Effector memory CD8-positive, alpha-beta T cell (primary cell): ENCODE data around the gene RAB11FIP4.

ENCODE experiments used
- ATAC-seq: fragments of 150-1000 bp; cut with Tn5 transposase; replicated peaks from 2 replicates; pipeline ENCODE4 v1.10.0; 2021; ENCODE audit warnings: mild to moderate bottlenecking, moderate library complexity
- DNase-seq, 3 experiments: peaks; one replicate each; pipeline ENCODE4 v3.0.0; 2021
- H3K27ac Mint-ChIP-seq, 2 donors: one replicate each; pipeline ENCODE4 v1.8.0; 2022; ENCODE audit warnings: mild to moderate bottlenecking in 2 of 2, mixed read lengths in 2 of 2, moderate library complexity in 2 of 2
- H3K27me3 Mint-ChIP-seq, 2 donors: one replicate each; pipeline ENCODE4 v1.8.0; 2022; ENCODE audit warnings: mixed read lengths in 2 of 2
- H3K36me3 Mint-ChIP-seq: one replicate; pipeline ENCODE4 v1.8.0; 2022; ENCODE audit warnings: mild to moderate bottlenecking, moderate library complexity, mixed read lengths; ENCODE audit not compliant: insufficient read depth
- H3K4me1 Mint-ChIP-seq, 2 donors: one replicate each; pipeline ENCODE4 v1.8.0; 2022; ENCODE audit warnings: low read depth in 2 of 2, mixed read lengths in 2 of 2
- H3K4me3 Mint-ChIP-seq, 2 donors: one replicate each; pipeline ENCODE4 v1.8.0; 2022; ENCODE audit warnings: mild to moderate bottlenecking in 2 of 2, mixed read lengths in 2 of 2, moderate library complexity in 2 of 2
- H3K9me3 Mint-ChIP-seq, 2 donors: one replicate each; pipeline ENCODE4 v1.8.0; 2022; ENCODE audit warnings: mixed read lengths in 2 of 2

RAB11FIP4 gene

DNA sequence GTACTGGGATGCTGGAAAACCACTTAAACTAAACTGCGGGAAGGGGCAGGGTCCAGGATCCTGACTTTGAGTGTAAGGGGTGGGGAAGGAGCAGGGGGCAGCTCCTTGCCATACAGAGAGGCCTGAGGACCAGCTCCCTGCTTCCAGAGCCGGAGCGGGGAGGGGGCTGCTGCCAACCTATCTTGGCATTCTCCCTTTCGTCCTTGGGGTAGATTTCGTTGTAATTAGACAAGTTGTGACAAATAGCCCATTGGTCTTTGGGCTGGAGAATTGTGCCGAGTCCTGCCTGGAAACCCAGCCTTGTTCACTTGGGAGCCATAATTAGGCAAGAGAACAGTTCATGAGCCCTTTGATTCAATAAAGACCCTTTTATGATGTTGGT is 175.5 kb downstream of the RAB11FIP4 start:
- Mint-ChIP-seq H3K36me3 (no peaks in the 10 kb centered on the region), H3K4me3 (no peak overlapping the region), H3K9me3 (no peaks in the 10 kb centered on the region), H3K27ac (no peak overlapping the region), H3K4me1 (no peaks in the 10 kb centered on the region), H3K27me3 (peaks cover 0 to 17% of the 10 kb centered on the region in 2 donors)
- no peak for ATAC-seq
- DNase-seq: no peak

DNA sequence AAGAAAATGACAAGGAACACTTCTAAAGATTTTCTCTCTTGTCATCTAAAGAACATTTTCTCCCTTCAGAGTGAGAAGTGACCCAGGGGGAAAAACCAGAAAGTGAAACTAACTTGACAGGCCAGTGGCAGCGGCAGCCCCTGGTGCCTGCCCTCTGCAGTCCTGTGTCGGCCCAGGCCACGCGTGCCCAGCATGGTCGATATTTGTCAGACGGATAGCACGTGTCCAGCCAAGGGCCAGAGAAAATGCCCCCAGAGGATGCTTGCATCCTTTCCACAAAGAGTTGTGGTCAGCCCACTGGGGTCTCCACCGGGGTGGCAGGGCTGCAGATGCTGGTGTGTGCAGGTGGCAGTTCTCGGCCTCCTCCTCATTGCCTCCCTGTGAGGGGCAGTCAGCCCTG is 176.6 kb downstream of the RAB11FIP4 start:
- Mint-ChIP-seq H3K4me3 (no peak overlapping the region), H3K9me3 (no peaks in the 10 kb centered on the region), H3K27me3 (peaks cover 0 to 20% of the 10 kb centered on the region in 2 donors), H3K27ac (no peak overlapping the region), H3K36me3 (no peaks in the 10 kb centered on the region), H3K4me1 (no peaks in the 10 kb centered on the region)
- ATAC-seq (no peak), DNase-seq (no peak)

GRCh38 chr17:31568539-31568938 is 177.1 kb downstream of the RAB11FIP4 start:
- Mint-ChIP-seq H3K4me1 (no peaks in the 10 kb centered on the region), H3K9me3 (no peaks in the 10 kb centered on the region), H3K36me3 (no peaks in the 10 kb centered on the region), H3K27ac (no peak overlapping the region), H3K4me3 (no peak overlapping the region), H3K27me3 (peaks cover 0 to 24% of the 10 kb centered on the region in 2 donors)
- no peak for DNase-seq
- no peak for ATAC-seq

DNA sequence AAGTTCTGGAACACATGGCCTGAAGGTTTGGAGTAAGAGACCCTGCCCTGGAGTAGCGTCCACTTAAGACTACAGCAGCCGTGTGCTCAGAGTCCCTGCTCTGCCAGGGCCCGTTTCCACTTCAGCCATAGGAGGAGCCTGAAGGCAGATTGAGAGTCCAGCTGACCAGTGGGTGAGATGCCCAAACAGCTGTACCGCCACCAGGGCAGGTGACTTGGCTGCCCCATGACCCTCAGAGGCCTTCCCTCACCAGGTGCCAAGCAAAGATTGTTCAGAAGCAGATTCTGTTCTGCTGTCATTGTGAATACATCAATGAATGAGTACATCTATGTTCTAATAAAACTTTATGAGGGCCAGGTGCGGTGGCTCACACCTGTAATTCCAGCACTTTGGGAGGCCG is 178.8 kb downstream of the RAB11FIP4 start:
- Mint-ChIP-seq H3K4me3 (no peak overlapping the region), H3K4me1 (no peaks in the 10 kb centered on the region), H3K27me3 (peaks cover 0 to 16% of the 10 kb centered on the region in 2 donors), H3K9me3 (no peaks in the 10 kb centered on the region), H3K27ac (no peak overlapping the region), H3K36me3 (no peaks in the 10 kb centered on the region)
- ATAC-seq: no peak
- DNase-seq: no peak

DNA sequence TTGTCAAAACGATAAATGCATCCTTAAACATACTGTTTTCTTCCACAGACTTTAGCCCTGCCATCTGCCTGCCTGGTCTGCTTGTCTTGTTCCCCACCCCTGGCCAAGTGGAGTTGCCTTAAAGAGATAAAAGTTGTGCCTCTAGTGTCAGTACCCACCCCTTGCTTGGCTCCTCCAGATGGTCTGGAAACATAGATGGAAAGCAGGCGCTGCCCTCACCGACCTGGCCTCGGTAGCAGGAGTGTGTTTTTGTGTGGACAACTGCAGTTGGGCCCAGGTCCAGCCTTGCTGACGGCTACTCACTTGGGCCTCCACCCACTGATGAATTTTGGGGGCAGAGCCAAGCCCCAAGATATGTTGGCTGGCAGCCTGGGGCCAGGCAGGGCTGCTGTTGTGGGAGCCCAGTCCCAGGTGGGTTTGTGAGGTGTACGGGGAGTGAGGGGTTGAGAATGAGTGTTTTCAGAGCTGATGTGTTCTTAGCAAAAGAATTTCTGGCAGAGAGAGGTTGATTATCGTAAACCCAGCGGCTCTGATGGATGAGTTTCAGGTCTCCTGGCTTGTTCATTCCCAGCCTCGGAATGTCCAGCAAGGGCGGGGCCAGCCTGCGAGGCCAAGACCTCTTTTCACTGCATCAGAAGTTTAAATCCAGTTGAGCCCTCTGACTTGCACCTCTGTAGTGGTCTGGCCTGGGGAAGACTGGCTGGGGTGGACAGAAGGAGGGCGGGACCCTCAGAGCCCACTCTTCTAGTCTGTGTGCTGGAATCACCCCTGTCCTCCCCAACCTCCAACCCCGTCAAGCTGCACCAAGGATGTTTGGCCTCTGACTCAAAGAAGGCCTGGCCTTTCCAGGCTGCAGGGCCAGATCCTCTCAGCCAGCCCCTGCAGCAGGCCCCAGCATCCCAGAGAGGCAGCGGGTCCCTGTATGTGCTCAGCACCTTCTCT is 179.7 kb downstream of the RAB11FIP4 start:
- Mint-ChIP-seq H3K27me3 (peaks cover 0 to 10% of the 10 kb centered on the region in 2 donors), H3K4me3 (no peak overlapping the region), H3K9me3 (no peaks in the 10 kb centered on the region), H3K27ac (peak overlapping the region in 1 of 2 donors; percentile 20), H3K36me3 (no peaks in the 10 kb centered on the region), H3K4me1 (no peaks in the 10 kb centered on the region)
- ATAC-seq (no peak), DNase-seq (no peak)

- Mint-ChIP-seq H3K27ac (peak overlapping the region in 1 of 2 donors; percentile 20), H3K9me3 (no peaks in the 10 kb centered on the region), H3K27me3 (peaks cover 0 to 14% of the 10 kb centered on the region in 2 donors), H3K4me3 (no peak overlapping the region), H3K4me1 (no peaks in the 10 kb centered on the region), H3K36me3 (no peaks in the 10 kb centered on the region)
- DNase-seq (no peak), ATAC-seq (no peak)
Measured at GRCh38 chr17:31572341-31572740, 180.9 kb downstream of the RAB11FIP4 start.

GRCh38 chr17:31573047-31573446 is 181.6 kb downstream of the RAB11FIP4 start:
- no peaks in the 10 kb centered on the region for H3K9me3 Mint-ChIP-seq
- H3K36me3 Mint-ChIP-seq: no peaks in the 10 kb centered on the region
- ATAC-seq: no peak
- H3K27ac Mint-ChIP-seq: no peak overlapping the region
- no peak overlapping the region for H3K4me3 Mint-ChIP-seq
- no peak for DNase-seq
- H3K4me1 Mint-ChIP-seq: no peaks in the 10 kb centered on the region
- peaks cover 0 to 21% of the 10 kb centered on the region in 2 donors for H3K27me3 Mint-ChIP-seq

- H3K9me3 Mint-ChIP-seq: no peaks in the 10 kb centered on the region
- ATAC-seq: no peak
- no peak overlapping the region for H3K4me3 Mint-ChIP-seq
- no peaks in the 10 kb centered on the region for H3K4me1 Mint-ChIP-seq
- no peaks in the 10 kb centered on the region for H3K36me3 Mint-ChIP-seq
- DNase-seq: no peak
- no peak overlapping the region for H3K27ac Mint-ChIP-seq
- peaks cover 0 to 25% of the 10 kb centered on the region in 2 donors for H3K27me3 Mint-ChIP-seq
Measured at GRCh38 chr17:31573861-31574260, 182.4 kb downstream of the RAB11FIP4 start.

DNA sequence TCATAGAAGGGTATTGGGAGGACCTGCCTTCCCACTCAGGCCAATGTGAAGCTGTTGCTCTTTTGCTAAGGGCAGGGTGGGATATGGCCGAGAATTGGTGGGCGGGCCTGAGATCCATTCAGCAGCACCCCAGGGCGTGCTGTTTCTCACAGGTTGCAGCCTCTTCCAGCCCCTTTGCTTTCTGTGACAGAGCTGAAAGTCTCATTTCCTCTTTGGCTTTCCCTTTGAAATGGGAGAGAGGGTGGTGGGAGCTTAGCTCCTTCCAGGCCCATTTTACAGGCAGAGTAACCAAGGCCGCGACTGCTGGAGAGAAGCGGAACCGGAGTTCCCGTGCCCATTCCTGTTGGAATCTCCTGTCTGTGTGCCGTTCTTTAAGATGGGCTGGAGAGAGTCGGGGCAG is 183.0 kb downstream of the RAB11FIP4 start:
- Mint-ChIP-seq H3K36me3 (no peaks in the 10 kb centered on the region), H3K9me3 (no peaks in the 10 kb centered on the region), H3K27ac (no peak overlapping the region), H3K4me3 (no peak overlapping the region), H3K27me3 (peaks cover 0 to 25% of the 10 kb centered on the region in 2 donors), H3K4me1 (no peaks in the 10 kb centered on the region)
- ATAC-seq (no peak), DNase-seq (no peak)

- Mint-ChIP-seq H3K36me3 (no peaks in the 10 kb centered on the region), H3K9me3 (no peaks in the 10 kb centered on the region), H3K4me1 (no peaks in the 10 kb centered on the region), H3K27ac (no peak overlapping the region), H3K4me3 (no peak overlapping the region), H3K27me3 (peaks cover 0 to 25% of the 10 kb centered on the region in 2 donors)
- ATAC-seq: no peak
- no peak for DNase-seq
Measured at GRCh38 chr17:31575043-31575442, 183.6 kb downstream of the RAB11FIP4 start.

GRCh38 chr17:31579265-31579664 is 187.8 kb downstream of the RAB11FIP4 start:
- ATAC-seq (no peak), DNase-seq (no peak)
- peaks cover 0 to 13% of the 10 kb centered on the region in 2 donors for H3K4me1 Mint-ChIP-seq
- no peaks in the 10 kb centered on the region for H3K36me3 Mint-ChIP-seq
- H3K9me3 Mint-ChIP-seq: no peaks in the 10 kb centered on the region
- H3K27ac Mint-ChIP-seq: no peak overlapping the region
- peaks cover 0 to 37% of the 10 kb centered on the region in 2 donors for H3K27me3 Mint-ChIP-seq
- no peak overlapping the region for H3K4me3 Mint-ChIP-seq

DNA sequence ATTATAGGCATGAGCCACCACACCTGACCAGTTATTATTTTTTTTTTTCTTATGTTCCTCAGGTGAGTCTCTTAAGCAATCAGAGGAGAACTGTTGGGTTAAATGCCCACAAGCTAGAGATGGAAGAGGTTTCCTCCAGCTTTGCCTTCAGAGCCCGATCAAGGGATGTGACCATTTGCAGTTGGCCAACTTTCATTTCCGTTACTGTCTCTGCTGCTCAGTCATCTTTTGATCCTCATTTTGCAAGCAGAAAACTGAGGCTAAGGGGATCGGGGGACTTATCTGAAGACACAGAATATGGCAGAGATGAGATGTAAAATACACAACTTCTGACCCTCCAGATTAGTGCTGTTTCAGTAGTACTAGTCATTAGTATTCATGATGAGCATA is 188.8 kb downstream of the RAB11FIP4 start:
- Mint-ChIP-seq H3K4me3 (no peak overlapping the region), H3K27me3 (peaks cover 0 to 37% of the 10 kb centered on the region in 2 donors), H3K27ac (no peak overlapping the region), H3K9me3 (no peaks in the 10 kb centered on the region), H3K4me1 (peaks cover 0 to 13% of the 10 kb centered on the region in 2 donors), H3K36me3 (no peaks in the 10 kb centered on the region)
- no peak for DNase-seq
- ATAC-seq: no peak

DNA sequence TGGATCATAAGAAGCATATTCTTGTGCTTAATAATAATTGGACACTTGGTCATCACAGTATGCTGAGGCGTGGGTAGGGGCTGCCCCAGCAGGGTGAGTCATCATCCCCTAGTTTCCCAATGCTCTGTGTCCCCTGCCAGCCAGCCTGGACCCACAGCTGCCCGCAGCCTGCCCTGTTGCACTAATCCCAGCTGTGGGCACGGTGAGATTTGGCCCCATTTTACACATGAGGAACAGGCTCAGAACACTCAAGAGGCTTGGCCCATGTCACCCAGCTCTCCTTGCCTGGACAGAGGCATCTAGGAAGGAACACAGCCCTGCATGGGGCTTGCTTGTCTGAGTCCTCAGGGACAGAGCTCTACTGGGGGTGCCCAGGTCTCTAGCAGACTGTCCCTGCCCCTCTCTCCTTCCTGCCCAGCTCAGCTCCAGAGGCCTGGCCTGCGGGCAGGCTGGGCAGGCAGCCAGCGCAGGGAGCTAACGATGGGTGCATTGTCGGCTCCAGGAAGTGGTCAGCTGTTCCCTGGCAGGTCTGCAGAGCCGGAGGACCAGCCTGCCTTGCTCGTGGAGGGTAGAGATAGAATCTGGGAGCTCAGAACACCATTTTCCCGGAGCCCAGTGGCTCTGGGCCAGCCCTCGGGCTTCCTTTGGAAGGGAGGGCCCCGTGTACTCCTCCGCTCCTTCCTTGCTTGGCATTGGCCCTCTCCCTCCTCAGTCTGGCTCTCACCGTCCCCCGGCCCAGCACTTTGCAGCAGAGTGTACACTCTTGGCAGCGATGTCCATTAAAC is 189.4 kb downstream of the RAB11FIP4 start:
- peaks cover 0 to 13% of the 10 kb centered on the region in 2 donors for H3K4me1 Mint-ChIP-seq
- no peak overlapping the region for H3K27ac Mint-ChIP-seq
- no peaks in the 10 kb centered on the region for H3K36me3 Mint-ChIP-seq
- peaks cover 0 to 37% of the 10 kb centered on the region in 2 donors for H3K27me3 Mint-ChIP-seq
- no peaks in the 10 kb centered on the region for H3K9me3 Mint-ChIP-seq
- no peak for DNase-seq
- no peak for ATAC-seq
- H3K4me3 Mint-ChIP-seq: no peak overlapping the region
